Lower leg skin (tissue), 4 donors: ENCODE results near the gene PCDHA8. TPM values are rescaled to one million over a fixed set of nuclear protein-coding genes. Genes with fewer than 3 reads are reported as not detected.

Experiments used
- DNase-seq, 2 donors: peaks; one replicate each; pipeline ENCODE4 v3.0.0-alpha.2; 2019; ENCODE audit warnings: low spot score in 2 of 2
- H3K4me3 ChIP-seq: fragments of 200-600 bp; sonication (generic); 2 replicates; pipeline ENCODE4 v1.5.1; 2017; ENCODE audit warnings: mild to moderate bottlenecking, low read depth; ENCODE audit not compliant: poor library complexity, severe bottlenecking
- CTCF ChIP-seq, 3 donors: fragments of 450-650 bp; IDR thresholded peaks; one replicate each; pipeline ENCODE4 v1.5.1; 2016; ENCODE audit warnings: antibody characterized with exemption in 3 of 3, mild to moderate bottlenecking in 3 of 3, moderate library complexity in 2 of 3
- POLR2A ChIP-seq, 2 donors: fragments of 450-650 bp; IDR thresholded peaks; one replicate each; pipeline ENCODE4 v1.6.1; 2016 to 2017; ENCODE audit warnings: antibody characterized with exemption in 2 of 2, mild to moderate bottlenecking in 1 of 2, moderate library complexity in 1 of 2
- WGBS, 2 donors: methylation state at CpG; one replicate each; pipeline ENCODE4 v1.1.5; 2018; 5-methylcytosine and 5-hydroxymethylcytosine counted together
- intact Hi-C: fragments of 100-400 bp; cut with DNase I; formaldehyde crosslinking; loops from one replicate; pipeline ENCODE4 v1.15.0; 2023; ENCODE audit warnings: low total_unique reads
- total RNA-seq, 4 donors: library from RNA; depleted of rRNA; stranded (reverse); fragments of >200 nt; gene quantifications; one replicate each; pipeline ENCODE4 v1.1.0, GENCODE V29; 2016

Gene PCDHA8
- total RNA-seq, 4 donors from 2014 or later: 0.22 TPM; not detected in 3

- no peak for DNase-seq
- intact Hi-C loops: no loop called here
- H3K4me3 ChIP-seq: no peak within 1 kb of the TSS
- WGBS, 2 donors: 15 to 19% methylated on average over 27 to 35 of the region's 35 CpGs
- no peak for TF ChIP-seq POLR2A (IDR thresholded peaks at IDR 0.05)
Observed at GRCh38 chr5:140881889-140882590, 41.1 kb downstream of the PCDHA8 start, which contains the start of gene PCDHA13. TSS of gene PCDHA13 (plus strand) at chr5:140882124. CDS start at chr5:140882269, 145 bp downstream.

- TF ChIP-seq CTCF (IDR thresholded peaks at IDR 0.05) (no peak), POLR2A (IDR thresholded peaks at IDR 0.05) (no peak)
- H3K4me3 ChIP-seq: no peak overlapping the region
- WGBS, 2 donors: 19 to 21% methylated on average over 12 of the region's 12 CpGs
- no peak for DNase-seq
- intact Hi-C loops: no loop called here
Observed at GRCh38 chr5:140882591-140882899, 41.6 kb downstream of the PCDHA8 start.

DNA sequence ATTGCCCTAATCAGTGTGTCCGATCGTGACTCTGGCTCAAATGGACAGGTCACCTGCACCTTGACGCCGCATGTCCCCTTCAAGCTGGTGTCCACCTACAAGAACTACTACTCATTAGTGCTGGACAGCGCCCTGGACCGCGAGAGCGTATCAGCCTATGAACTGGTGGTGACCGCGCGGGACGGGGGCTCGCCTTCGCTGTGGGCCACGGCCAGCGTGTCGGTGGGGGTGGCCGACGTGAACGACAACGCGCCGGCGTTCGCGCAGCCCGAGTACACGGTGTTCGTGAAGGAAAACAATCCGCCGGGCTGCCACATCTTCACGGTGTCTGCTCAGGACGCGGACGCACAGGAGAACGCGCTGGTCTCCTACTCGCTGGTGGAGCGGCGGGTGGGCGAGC lies 42.4 kb downstream of the PCDHA8 start:
- TF ChIP-seq POLR2A (IDR thresholded peaks at IDR 0.05): no peak
- no peak for TF ChIP-seq CTCF (IDR thresholded peaks at IDR 0.05)
- no peak overlapping the region for H3K4me3 ChIP-seq
- no peak for DNase-seq
- intact Hi-C loops: no loop called here
- 46 to 57% methylated on average over 41 of the region's 41 CpGs for WGBS, 2 donors

DNA sequence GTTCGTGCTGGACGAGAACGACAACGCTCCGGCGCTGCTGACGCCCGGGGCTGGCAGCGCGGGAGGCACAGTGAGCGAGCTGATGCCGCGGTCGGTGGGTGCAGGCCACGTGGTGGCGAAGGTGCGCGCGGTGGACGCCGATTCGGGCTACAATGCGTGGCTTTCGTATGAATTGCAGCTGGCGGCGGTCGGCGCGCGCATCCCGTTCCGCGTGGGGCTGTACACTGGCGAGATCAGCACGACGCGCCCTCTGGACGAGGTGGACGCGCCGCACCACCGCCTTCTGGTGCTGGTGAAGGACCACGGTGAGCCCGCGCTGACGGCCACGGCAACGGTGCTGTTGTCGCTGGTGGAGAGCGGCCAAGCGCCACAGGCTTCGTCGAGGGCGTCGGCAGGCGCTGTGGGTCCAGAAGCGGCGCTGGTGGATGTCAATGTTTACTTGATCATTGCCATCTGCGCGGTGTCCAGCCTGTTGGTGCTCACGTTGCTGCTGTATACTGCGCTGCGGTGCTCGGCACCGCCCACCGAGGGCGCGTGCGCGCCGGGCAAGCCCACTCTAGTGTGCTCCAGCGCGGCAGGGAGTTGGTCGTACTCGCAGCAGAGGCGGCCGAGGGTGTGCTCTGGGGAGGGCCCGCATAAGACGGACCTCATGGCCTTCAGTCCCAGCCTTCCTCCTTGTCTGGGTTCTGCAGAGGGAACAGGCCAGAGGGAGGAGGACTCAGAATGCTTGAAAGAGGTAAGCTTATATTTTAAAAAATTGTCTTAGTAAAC lies 43.1 kb downstream of the PCDHA8 start:
- no peak for TF ChIP-seq CTCF (IDR thresholded peaks at IDR 0.05)
- no peak for TF ChIP-seq POLR2A (IDR thresholded peaks at IDR 0.05)
- 48 to 55% methylated on average over 36 to 70 of the region's 79 CpGs for WGBS, 2 donors
- no peak for DNase-seq
- H3K4me3 ChIP-seq: no peak overlapping the region
- intact Hi-C loops: no loop called here

Other genes with a start within 250 kb of the PCDHA8 start
- 10 to 100 TPM; 14.9 to 22.1 (median 19.1) TPM for gene CD14, start 208.0 kb upstream of the PCDHA8 start, total RNA-seq
- 10 to 100 TPM; 60.3 to 99.8 (median 67.3) TPM for gene TMCO6, start 201.7 kb upstream of the PCDHA8 start, total RNA-seq
- 10 to 100 TPM; 39.4 to 57.6 (median 45.8) TPM for gene NDUFA2, start 193.6 kb upstream of the PCDHA8 start, total RNA-seq
- gene IK, start 193.4 kb upstream of the PCDHA8 start, total RNA-seq: 100 to 1,000 TPM in 1 of 4 donors, 10 to 100 TPM in 3; 64.1 to 105 (median 94.8) TPM
- 10 to 100 TPM; 19.7 to 26.1 (median 21.4) TPM for gene WDR55, start 176.3 kb upstream of the PCDHA8 start, total RNA-seq
- under 1 TPM; 0.49 to 0.94 (median 0.69) TPM for gene DND1, start 167.6 kb upstream of the PCDHA8 start, total RNA-seq
- 10 to 100 TPM; 71.9 to 90.6 (median 80.8) TPM for gene HARS1, start 149.8 kb upstream of the PCDHA8 start, total RNA-seq
- gene HARS2, start 149.7 kb upstream of the PCDHA8 start, total RNA-seq: 10 to 100 TPM; 17.4 to 37.2 (median 31.8) TPM
- gene ZMAT2, start 140.7 kb upstream of the PCDHA8 start, total RNA-seq: 10 to 100 TPM; 28.2 to 48.6 (median 41.2) TPM
- gene PCDHA1, start 55.0 kb upstream of the PCDHA8 start, total RNA-seq: not detected
- gene PCDHA2, start 46.3 kb upstream of the PCDHA8 start, total RNA-seq: not detected
- under 1 TPM in 2 of 4 donors, not detected in 2; 0.05 to 0.13 TPM for gene PCDHA3, start 40.1 kb upstream of the PCDHA8 start, total RNA-seq
- gene PCDHA4, start 34.1 kb upstream of the PCDHA8 start, total RNA-seq: under 1 TPM in 3 of 4 donors, not detected in 1; 0.08 to 0.58 (median 0.23) TPM
- under 1 TPM in 3 of 4 donors, not detected in 1; 0.05 to 0.19 (median 0.10) TPM for gene PCDHA5, start 19.6 kb upstream of the PCDHA8 start, total RNA-seq
- gene PCDHA6, start 13.2 kb upstream of the PCDHA8 start, total RNA-seq: under 1 TPM in 2 of 4 donors, not detected in 2; 0.13 to 0.49 TPM
- gene PCDHA7, start 6.9 kb upstream of the PCDHA8 start, total RNA-seq: under 1 TPM in 1 of 4 donors, not detected in 3; 0.20 TPM
- under 1 TPM in 2 of 4 donors, not detected in 2; 0.06 to 0.07 TPM for gene PCDHA9, start 7.2 kb downstream of the PCDHA8 start, total RNA-seq
- 1 to 10 TPM in 1 of 4 donors, under 1 TPM in 3; 0.08 to 1.0 (median 0.55) TPM for gene PCDHA10, start 14.7 kb downstream of the PCDHA8 start, total RNA-seq
- under 1 TPM in 3 of 4 donors, not detected in 1; 0.17 to 0.94 (median 0.34) TPM for gene PCDHA11, start 27.8 kb downstream of the PCDHA8 start, total RNA-seq
- gene PCDHA12, start 34.1 kb downstream of the PCDHA8 start, total RNA-seq: under 1 TPM in 3 of 4 donors, not detected in 1; 0.04 to 0.39 (median 0.25) TPM
- gene PCDHA13, start 40.9 kb downstream of the PCDHA8 start, total RNA-seq: under 1 TPM in 3 of 4 donors, not detected in 1; 0.16 to 0.34 (median 0.30) TPM
- under 1 TPM in 2 of 4 donors, not detected in 2; 0.16 to 0.17 TPM for gene PCDHAC1, start 85.1 kb downstream of the PCDHA8 start, total RNA-seq
- gene PCDHAC2, start 125.3 kb downstream of the PCDHA8 start, total RNA-seq: under 1 TPM in 3 of 4 donors, not detected in 1; 0.21 to 0.29 (median 0.27) TPM
- not detected for gene PCDHB1, start 210.2 kb downstream of the PCDHA8 start, total RNA-seq